ENCODE data around the gene LARP1B.

- no peak for TF ChIP-seq CTCF (IDR thresholded peaks at IDR 0.05)
- no peak for TF ChIP-seq TCF7L2 (IDR thresholded peaks at IDR 0.05; ENCODE audit: low read depth, low read length)
- no peak for TF ChIP-seq POLR2AphosphoS5 (IDR thresholded peaks at IDR 0.05; ENCODE audit: low read depth, low read length)
Observed at GRCh38 chr4:128060121-128060698, 902 bp upstream of the LARP1B start.

All from Panc1 (cell line).